ENCODE measurements around the gene RPTOR.
"Not testable (repeated sequence)": the region's sequence is repeated elsewhere in the genome, so short reads cannot be mapped to it uniquely, and the experiment has no call there.

The RPTOR gene

GRCh38 chr17:80694992-80695912 lies 150.6 kb downstream of the RPTOR start:
- no peak for DNase-seq (ENCODE audit: low spot score)

- no peak for DNase-seq (ENCODE audit: low spot score)
Measured at GRCh38 chr17:80695979-80696378, 151.3 kb downstream of the RPTOR start.

GRCh38 chr17:80696456-80696855 lies 151.8 kb downstream of the RPTOR start:
- DNase-seq (ENCODE audit: low spot score), result no peak

GRCh38 chr17:80696964-80697363 lies 152.3 kb downstream of the RPTOR start:
- no peak for DNase-seq (ENCODE audit: low spot score)

- no peak for DNase-seq (ENCODE audit: low spot score)
Measured at GRCh38 chr17:80698297-80698696, 153.7 kb downstream of the RPTOR start.

GRCh38 chr17:80699205-80699604 lies 154.6 kb downstream of the RPTOR start:
- DNase-seq (ENCODE audit: low spot score), result not testable (repeated sequence)

- no peak for DNase-seq (ENCODE audit: low spot score)
Measured at GRCh38 chr17:80701730-80702129, 157.1 kb downstream of the RPTOR start.

GRCh38 chr17:80702315-80703141 lies 157.9 kb downstream of the RPTOR start:
- no peak for DNase-seq (ENCODE audit: low spot score)

- DNase-seq (ENCODE audit: low spot score), result no peak
Measured at GRCh38 chr17:80703142-80703478, 158.5 kb downstream of the RPTOR start.

GRCh38 chr17:80704381-80704819 lies 159.8 kb downstream of the RPTOR start:
- no peak for DNase-seq (ENCODE audit: low spot score)

- DNase-seq (ENCODE audit: low spot score), result no peak
Measured at GRCh38 chr17:80704894-80705293, 160.3 kb downstream of the RPTOR start.

GRCh38 chr17:80705988-80706387 lies 161.3 kb downstream of the RPTOR start:
- DNase-seq (ENCODE audit: low spot score), result no peak

- no peak for DNase-seq (ENCODE audit: low spot score)
Measured at GRCh38 chr17:80706463-80706867, 161.8 kb downstream of the RPTOR start.

- no peak for DNase-seq (ENCODE audit: low spot score)
Measured at GRCh38 chr17:80708480-80708879, 163.8 kb downstream of the RPTOR start.

- no peak for DNase-seq (ENCODE audit: low spot score)
Measured at GRCh38 chr17:80709090-80709695, 164.6 kb downstream of the RPTOR start.

GRCh38 chr17:80710714-80711302 lies 166.2 kb downstream of the RPTOR start:
- no peak for DNase-seq (ENCODE audit: low spot score)

GRCh38 chr17:80712089-80712488 lies 167.5 kb downstream of the RPTOR start:
- DNase-seq (ENCODE audit: low spot score), result no peak

- DNase-seq (ENCODE audit: low spot score), result no peak
Measured at GRCh38 chr17:80712606-80713005, 168.0 kb downstream of the RPTOR start.

GRCh38 chr17:80716986-80717719 lies 172.5 kb downstream of the RPTOR start:
- no peak for DNase-seq (ENCODE audit: low spot score)

GRCh38 chr17:80717720-80718083 lies 173.1 kb downstream of the RPTOR start:
- DNase-seq (ENCODE audit: low spot score), result no peak

- DNase-seq (ENCODE audit: low spot score), result peak; percentile 76
Measured at GRCh38 chr17:80718428-80718827, 173.8 kb downstream of the RPTOR start.

GRCh38 chr17:80719449-80719848 lies 174.8 kb downstream of the RPTOR start:
- no peak for DNase-seq (ENCODE audit: low spot score)

All from COLO829 (cell line).